Activated CD4-positive, alpha-beta T cell treated with anti-CD3 and anti-CD28 coated beads, Interleukin-2, amount 10 ng/mL, durations not matched to agents 24 days and 14 days (primary cell): ENCODE measurements around the gene OR6Q1. TPM values are rescaled to one million over a fixed set of nuclear protein-coding genes. Genes with fewer than 3 reads are reported as not detected.
"Not testable (repeated sequence)": the region's sequence is repeated elsewhere in the genome, so short reads cannot be mapped to it uniquely, and the experiment has no call there.

Experiments used
- DNase-seq: peaks from one replicate; pipeline ENCODE4 v3.0.0; 2022
- H3K27ac Mint-ChIP-seq: one replicate; pipeline ENCODE4 v1.8.0; 2022; ENCODE audit warnings: mild to moderate bottlenecking, mixed read lengths
- H3K27me3 Mint-ChIP-seq: one replicate; pipeline ENCODE4 v1.8.0; 2022; ENCODE audit warnings: mixed read lengths
- H3K36me3 Mint-ChIP-seq: one replicate; pipeline ENCODE4 v1.8.0; 2022; ENCODE audit warnings: low read depth, mild to moderate bottlenecking, mixed read lengths
- H3K4me1 Mint-ChIP-seq: one replicate; pipeline ENCODE4 v1.8.0; 2021; ENCODE audit warnings: mixed read lengths
- H3K4me3 Mint-ChIP-seq: one replicate; pipeline ENCODE4 v1.8.0; 2022; ENCODE audit warnings: mild to moderate bottlenecking, moderate library complexity, mixed read lengths
- H3K9me3 Mint-ChIP-seq: one replicate; pipeline ENCODE4 v1.8.0; 2021; ENCODE audit warnings: mixed read lengths
- intact Hi-C: fragments of 100-400 bp; cut with micrococcal nuclease; formaldehyde crosslinking; loops from one replicate; pipeline ENCODE4 v1.15.1; 2023
- total RNA-seq: library from RNA; stranded (reverse); gene quantifications from 2 replicates; pipeline ENCODE4 v1.2.3, GENCODE V29; 2022

The OR6Q1 gene, protein sequence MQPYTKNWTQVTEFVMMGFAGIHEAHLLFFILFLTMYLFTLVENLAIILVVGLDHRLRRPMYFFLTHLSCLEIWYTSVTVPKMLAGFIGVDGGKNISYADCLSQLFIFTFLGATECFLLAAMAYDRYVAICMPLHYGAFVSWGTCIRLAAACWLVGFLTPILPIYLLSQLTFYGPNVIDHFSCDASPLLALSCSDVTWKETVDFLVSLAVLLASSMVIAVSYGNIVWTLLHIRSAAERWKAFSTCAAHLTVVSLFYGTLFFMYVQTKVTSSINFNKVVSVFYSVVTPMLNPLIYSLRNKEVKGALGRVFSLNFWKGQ
- not detected in 2 replicates for total RNA-seq

DNA sequence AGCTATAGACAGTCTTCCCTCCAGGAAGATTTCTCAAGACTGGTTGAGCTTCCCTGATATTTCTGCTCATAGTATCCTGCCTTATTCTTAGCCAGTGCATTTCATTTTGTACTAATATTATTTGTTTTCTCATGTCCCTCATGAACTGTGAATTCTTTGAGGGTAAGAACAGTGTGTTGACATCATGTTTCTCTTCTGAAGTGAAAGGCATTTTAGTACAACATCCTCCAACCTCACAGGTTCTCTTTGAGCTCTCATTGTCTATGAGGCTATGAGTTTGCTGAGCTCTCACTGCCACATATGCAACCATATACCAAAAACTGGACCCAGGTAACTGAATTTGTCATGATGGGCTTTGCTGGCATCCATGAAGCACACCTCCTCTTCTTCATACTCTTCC lies at the start of gene OR6Q1:
Gene OR6Q1, plus strand, starts transcription at position 301 of the 400 bp plus-strand sequence. Its CDS starts 0 bp downstream, at position 301.
- no peaks in the 10 kb centered on the region for H3K27me3 Mint-ChIP-seq
- peaks cover 4% of the 10 kb centered on the region for H3K9me3 Mint-ChIP-seq
- DNase-seq: no peak
- no peaks in the 10 kb centered on the region for H3K36me3 Mint-ChIP-seq
- no peak within 1 kb of the TSS for H3K4me3 Mint-ChIP-seq
- H3K27ac Mint-ChIP-seq: no peak within 1 kb of the TSS
- H3K4me1 Mint-ChIP-seq: no peaks in the 10 kb centered on the region
- intact Hi-C loops: no loop called here

DNA sequence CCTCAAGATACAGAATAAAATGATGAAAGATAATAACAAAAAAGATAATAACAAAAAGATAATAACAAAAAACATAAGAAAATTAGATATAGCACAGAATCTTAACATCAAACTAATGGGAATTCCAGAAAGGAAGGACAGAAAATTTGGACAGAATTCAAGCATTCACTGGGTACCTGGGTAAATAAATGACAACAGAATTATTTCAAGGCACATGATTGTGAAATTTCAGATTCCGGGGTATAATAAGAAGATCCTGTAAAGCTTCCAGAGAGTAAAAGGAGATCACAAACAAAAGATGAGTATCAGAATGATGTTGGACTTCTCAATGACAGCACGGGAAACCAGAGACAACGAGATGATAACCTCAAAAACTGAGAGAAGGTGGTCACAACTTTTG lies 49.2 kb upstream of the OR6Q1 start:
- intact Hi-C loops: no loop called here

DNA sequence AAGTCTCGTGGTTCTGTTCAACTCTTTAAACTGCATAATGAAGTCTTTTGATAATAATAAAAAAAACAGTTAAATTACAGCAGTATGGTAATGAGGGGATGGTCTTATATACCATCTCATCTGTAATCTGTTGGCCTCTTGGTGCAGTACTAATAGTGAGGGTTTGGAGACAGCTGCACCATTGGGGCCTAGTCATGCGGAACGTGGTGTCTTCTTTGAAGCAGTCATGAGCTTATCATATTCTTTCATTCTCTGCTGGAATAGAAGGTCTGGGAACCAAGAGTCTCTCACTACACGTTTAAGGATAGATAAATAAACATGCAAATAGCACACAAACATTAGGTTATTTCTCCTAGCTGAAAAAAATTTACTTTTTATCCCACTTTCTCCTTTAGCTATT lies 48.0 kb upstream of the OR6Q1 start:
- DNase-seq: no peak
- intact Hi-C loops: no loop called here
- no peaks in the 10 kb centered on the region for H3K4me1 Mint-ChIP-seq
- no peaks in the 10 kb centered on the region for H3K36me3 Mint-ChIP-seq
- peaks cover 2% of the 10 kb centered on the region for H3K27me3 Mint-ChIP-seq
- H3K4me3 Mint-ChIP-seq: no peak overlapping the region
- no peak overlapping the region for H3K27ac Mint-ChIP-seq
- no peaks in the 10 kb centered on the region for H3K9me3 Mint-ChIP-seq

More for the DNA sequence above, 49.2 kb upstream of the OR6Q1 start:
- Mint-ChIP-seq H3K4me1 (no peaks in the 10 kb centered on the region), H3K27ac (no peak overlapping the region), H3K4me3 (no peak overlapping the region), H3K36me3 (no peaks in the 10 kb centered on the region), H3K9me3 (no peaks in the 10 kb centered on the region), H3K27me3 (peaks cover 2% of the 10 kb centered on the region)
- DNase-seq: no peak

DNA sequence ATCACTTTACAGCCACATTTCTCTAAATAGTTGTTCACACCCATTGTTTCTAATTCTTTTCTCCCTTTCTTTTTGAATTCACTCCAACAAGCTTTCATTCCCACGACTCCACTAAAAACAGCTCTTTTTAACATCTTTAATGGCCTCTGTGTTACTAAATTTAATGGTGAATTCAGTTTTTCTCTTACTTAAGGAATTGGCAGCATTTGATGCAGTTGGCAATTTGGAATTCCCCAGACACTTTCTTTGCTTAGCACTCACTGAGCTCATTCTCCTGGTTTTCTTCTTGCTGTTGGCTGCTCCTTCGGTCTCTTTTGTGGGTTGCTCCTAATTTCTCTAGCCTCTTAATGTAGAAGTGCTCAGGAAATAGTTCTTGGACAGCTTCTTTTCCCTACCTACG lies 47.6 kb upstream of the OR6Q1 start:
- Mint-ChIP-seq H3K27ac (no peak overlapping the region), H3K36me3 (no peaks in the 10 kb centered on the region), H3K4me1 (no peaks in the 10 kb centered on the region), H3K4me3 (no peak overlapping the region), H3K9me3 (no peaks in the 10 kb centered on the region), H3K27me3 (peaks cover 2% of the 10 kb centered on the region)
- intact Hi-C loops: no loop called here
- no peak for DNase-seq

DNA sequence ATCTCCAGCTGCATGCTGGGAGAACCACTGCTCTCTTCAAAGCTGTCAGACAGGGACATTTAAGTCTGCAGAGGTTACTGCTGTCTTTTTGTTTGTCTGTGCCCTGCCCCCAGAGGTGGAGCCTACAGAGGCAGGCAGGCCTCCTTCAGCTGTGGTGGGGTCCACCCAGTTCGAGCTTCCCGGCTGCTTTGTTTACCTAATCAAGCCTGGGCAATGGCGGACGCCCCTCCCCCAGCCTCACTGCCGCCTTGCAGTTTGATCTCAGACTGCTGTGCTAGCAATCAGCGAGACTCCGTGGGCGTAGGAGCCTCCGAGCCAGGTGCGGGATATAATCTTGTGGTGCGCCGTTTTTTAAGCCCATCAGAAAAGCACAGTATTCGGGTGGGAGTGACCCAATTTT lies 31.2 kb upstream of the OR6Q1 start:
- H3K27me3 Mint-ChIP-seq, H3K27ac Mint-ChIP-seq, DNase-seq, H3K9me3 Mint-ChIP-seq, H3K4me3 Mint-ChIP-seq, H3K4me1 Mint-ChIP-seq, H3K36me3 Mint-ChIP-seq, intact Hi-C loops: not testable (repeated sequence)

DNA sequence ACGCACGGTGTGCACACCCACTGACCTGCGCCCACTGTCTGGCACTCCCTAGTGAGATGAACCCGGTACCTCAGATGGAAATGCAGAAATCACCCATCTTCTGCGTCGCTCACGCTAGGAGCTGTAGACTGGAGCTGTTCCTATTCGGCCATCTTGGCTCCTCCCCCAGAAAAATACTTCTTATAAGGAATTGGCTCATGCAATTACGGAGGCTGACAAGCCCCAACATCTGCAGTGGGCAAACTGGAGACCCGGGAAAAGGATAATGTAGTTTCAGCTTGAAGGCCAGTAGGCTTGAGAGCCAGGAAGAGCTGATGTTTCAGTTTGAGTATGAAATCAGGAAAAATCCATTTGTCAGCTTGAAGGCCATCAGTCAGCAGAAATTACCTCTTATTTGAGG lies 30.7 kb upstream of the OR6Q1 start:
- intact Hi-C loops, H3K27ac Mint-ChIP-seq, H3K27me3 Mint-ChIP-seq: not testable (repeated sequence)

DNA sequence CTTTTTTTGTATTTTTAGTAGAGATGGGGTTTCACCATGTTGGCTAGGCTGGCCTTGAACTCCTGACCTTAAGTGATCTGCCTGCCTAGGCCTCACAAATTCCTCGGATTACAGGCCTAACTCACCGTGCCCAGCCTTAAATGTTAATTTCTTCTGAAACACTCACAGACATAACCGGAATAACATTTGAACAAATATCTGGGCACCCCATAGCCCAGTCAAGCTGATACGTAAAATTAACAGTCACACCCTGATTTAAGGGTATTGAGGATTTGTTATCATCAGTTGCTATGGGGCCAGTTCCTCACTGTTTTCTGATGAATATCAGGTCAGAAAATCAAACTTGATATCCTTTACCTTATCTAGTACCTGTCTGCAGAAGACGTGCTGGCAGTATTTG lies 30.1 kb upstream of the OR6Q1 start:
- Mint-ChIP-seq H3K9me3 (peaks cover 3% of the 10 kb centered on the region), H3K36me3 (no peaks in the 10 kb centered on the region), H3K27me3 (no peaks in the 10 kb centered on the region), H3K4me3 (no peak overlapping the region), H3K4me1 (peaks cover 3% of the 10 kb centered on the region), H3K27ac (no peak overlapping the region)
- intact Hi-C loops: no loop called here
- no peak for DNase-seq

More for the DNA sequence above, 30.7 kb upstream of the OR6Q1 start:
- not testable (repeated sequence) for H3K36me3 Mint-ChIP-seq, H3K9me3 Mint-ChIP-seq, DNase-seq, H3K4me1 Mint-ChIP-seq, H3K4me3 Mint-ChIP-seq

DNA sequence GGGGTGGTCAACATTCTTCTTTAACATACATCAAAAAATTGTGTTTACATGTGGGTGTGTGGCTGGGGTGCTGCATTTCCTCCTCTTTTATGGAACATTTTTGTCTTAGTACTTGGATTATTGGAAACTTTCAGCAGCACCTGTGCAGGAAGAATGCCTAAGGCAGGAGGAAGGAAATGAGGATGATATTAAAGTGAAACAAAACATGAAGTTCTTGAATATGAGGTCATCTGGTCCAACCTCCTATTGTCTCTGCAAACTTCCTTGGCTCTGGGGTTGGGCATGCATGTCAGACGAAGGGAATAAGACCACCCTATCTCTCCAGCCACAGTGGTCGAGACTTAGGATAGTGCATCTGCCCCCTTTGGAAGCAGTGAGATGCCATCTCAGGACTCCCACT lies 27.7 kb upstream of the OR6Q1 start:
- Mint-ChIP-seq H3K9me3 (peaks cover 3% of the 10 kb centered on the region), H3K27me3 (no peaks in the 10 kb centered on the region), H3K4me1 (peaks cover 3% of the 10 kb centered on the region), H3K36me3 (no peaks in the 10 kb centered on the region), H3K27ac (no peak overlapping the region), H3K4me3 (no peak overlapping the region)
- intact Hi-C loops: no loop called here
- no peak for DNase-seq

DNA sequence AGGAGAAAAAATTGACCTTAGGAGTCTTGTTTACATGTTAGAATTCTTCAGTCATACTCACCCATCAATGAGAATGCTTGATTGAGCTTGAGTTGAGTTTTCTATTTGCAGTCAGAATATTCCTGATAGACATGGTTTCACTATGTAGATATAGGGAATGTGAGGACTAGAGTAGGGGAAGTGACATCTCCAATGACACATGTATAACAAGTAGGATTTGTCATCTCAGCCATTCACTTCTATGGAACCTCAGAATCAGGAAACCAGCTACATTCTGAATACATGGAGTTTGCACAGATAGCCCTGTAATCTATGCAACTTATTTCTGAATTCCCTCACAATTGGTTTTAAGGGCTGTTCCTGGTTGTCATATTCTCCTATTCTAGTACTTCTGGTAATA lies 27.2 kb upstream of the OR6Q1 start:
- Mint-ChIP-seq H3K9me3 (peaks cover 3% of the 10 kb centered on the region), H3K27ac (no peak overlapping the region), H3K36me3 (no peaks in the 10 kb centered on the region), H3K4me3 (no peak overlapping the region), H3K27me3 (no peaks in the 10 kb centered on the region), H3K4me1 (peaks cover 3% of the 10 kb centered on the region)
- intact Hi-C loops: no loop called here
- DNase-seq: no peak

DNA sequence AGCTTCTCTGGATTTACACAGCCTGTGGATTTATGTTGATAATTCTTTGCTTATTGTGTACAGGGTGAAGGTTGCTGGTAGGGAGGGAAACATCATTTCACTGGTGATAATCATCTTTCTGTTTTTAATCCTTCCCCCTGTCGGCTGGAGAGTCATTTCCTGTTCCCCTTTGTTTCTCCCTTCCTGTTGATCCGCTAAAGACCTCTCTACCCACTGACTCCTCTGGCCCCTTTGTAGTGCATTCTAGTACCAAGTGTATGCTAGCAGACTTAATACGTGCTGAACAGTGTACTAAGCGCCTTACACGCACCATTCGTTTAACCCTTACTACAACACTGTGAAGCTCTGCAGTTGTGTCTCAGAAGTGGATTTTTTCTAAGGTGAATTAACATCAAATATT lies 26.1 kb upstream of the OR6Q1 start:
- no peak for DNase-seq
- Mint-ChIP-seq H3K27me3 (no peaks in the 10 kb centered on the region), H3K4me3 (no peak overlapping the region), H3K9me3 (peaks cover 3% of the 10 kb centered on the region), H3K36me3 (no peaks in the 10 kb centered on the region), H3K27ac (no peak overlapping the region), H3K4me1 (peaks cover 3% of the 10 kb centered on the region)
- intact Hi-C loops: no loop called here

DNA sequence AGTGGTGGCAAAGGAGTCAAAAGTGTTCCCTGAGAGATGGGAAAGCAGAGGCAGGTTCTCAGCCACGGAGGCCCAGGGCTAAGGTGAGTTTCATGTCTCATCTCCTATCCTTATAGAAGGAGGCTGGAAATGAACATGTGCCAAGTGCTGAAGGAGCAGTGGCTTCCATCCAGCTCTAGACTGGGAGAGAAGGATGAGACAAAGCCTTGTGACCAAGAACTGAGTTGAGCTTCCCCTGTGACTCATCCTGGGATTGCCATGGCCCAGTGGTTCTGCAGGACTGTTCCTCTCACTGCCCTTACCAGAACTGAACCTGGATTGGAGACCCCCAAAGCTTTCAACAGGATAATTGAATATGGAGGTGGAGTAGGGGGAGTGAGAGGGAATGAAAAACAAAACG lies 23.8 kb upstream of the OR6Q1 start:
- H3K4me1 Mint-ChIP-seq: peaks cover 3% of the 10 kb centered on the region
- H3K27me3 Mint-ChIP-seq: no peaks in the 10 kb centered on the region
- no peaks in the 10 kb centered on the region for H3K36me3 Mint-ChIP-seq
- H3K4me3 Mint-ChIP-seq: no peak overlapping the region
- intact Hi-C loops: no loop called here
- H3K27ac Mint-ChIP-seq: no peak overlapping the region
- H3K9me3 Mint-ChIP-seq: peaks cover 3% of the 10 kb centered on the region
- DNase-seq: no peak

DNA sequence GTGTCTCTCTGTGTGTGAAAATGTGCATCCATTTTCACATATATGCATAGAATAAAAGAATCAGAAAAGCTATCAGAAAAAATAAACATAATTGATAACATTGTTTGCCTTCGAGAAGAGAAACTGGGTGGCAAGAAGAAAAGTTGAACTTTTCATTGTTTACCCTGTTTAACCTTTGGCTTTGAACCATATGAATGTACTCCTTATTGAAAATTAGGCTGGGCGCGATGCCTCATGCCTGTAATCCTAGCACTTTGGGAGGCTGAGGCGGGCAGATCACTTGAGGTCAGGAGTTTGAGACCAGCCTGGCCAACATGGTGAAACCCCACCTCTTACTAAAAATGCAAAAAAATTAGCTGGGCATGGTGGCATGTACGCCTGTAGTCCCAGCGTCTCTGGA lies 19.0 kb upstream of the OR6Q1 start:
- intact Hi-C loops: no loop called here
- Mint-ChIP-seq H3K27ac (no peak overlapping the region), H3K9me3 (no peaks in the 10 kb centered on the region), H3K4me3 (no peak overlapping the region), H3K4me1 (no peaks in the 10 kb centered on the region), H3K27me3 (no peaks in the 10 kb centered on the region), H3K36me3 (no peaks in the 10 kb centered on the region)
- no peak for DNase-seq

DNA sequence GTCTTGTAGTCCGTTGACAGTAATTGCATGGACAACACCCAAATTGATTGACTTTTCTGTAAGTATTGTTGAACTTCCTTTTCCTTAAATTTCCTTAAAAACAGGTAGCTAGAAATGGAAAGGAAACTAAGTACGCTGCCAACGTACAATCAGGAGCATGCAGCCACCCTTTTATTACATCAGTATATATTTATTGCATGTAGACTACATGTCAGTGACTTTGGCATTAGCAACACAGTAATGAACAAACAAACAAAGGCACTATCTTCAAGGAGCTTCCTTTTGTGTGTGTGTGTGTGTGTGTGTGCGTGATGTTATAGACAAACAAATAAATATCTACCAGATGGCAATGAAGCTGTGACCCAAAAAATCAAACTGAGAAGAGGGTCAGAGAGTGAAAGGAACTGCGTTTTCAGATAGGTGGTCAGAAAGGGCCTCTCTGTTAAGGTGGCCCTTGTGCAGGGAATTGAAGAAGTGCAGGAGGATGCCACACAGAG lies 7.3 kb upstream of the OR6Q1 start, which contains the start of gene OR9Q1:
Gene OR9Q1, plus strand, starts transcription at position 447 of the 497 bp plus-strand sequence. CDS start 155,564 bp downstream, outside the sequence.
- no peak within 1 kb of the TSS for H3K4me3 Mint-ChIP-seq
- no peak for DNase-seq
- no peaks in the 10 kb centered on the region for H3K27me3 Mint-ChIP-seq
- no peaks in the 10 kb centered on the region for H3K36me3 Mint-ChIP-seq
- intact Hi-C loops: no loop called here
- no peak within 1 kb of the TSS for H3K27ac Mint-ChIP-seq
- H3K4me1 Mint-ChIP-seq: no peaks in the 10 kb centered on the region
- H3K9me3 Mint-ChIP-seq: no peaks in the 10 kb centered on the region

DNA sequence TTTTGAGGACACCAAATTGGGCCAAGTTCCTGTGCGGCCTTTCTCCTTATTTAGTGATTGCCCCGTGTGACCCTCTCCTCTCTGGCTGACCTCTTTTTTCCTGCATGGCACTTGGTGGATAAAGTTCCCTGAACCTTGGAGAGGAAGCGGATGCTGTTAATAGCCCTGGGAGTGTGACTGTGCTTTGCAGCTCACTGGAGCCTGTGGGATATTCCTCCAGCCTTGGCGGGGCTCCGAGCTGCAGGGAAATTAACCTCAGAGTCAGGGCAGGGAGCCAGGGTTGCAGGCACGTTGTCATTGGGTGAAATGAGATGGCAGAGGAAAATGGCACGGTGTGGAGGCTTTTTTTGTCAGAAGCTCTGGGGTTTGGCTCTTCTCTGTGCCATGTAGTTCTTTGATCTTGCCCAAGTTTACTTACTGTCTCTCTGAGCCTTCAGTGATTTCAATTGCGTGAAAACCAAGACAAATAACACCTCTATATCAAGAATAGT lies 6.1 kb upstream of the OR6Q1 start:
- H3K4me3 Mint-ChIP-seq: no peak overlapping the region
- no peak overlapping the region for H3K27ac Mint-ChIP-seq
- no peaks in the 10 kb centered on the region for H3K9me3 Mint-ChIP-seq
- no peaks in the 10 kb centered on the region for H3K4me1 Mint-ChIP-seq
- no peak for DNase-seq
- intact Hi-C loops: no loop called here
- H3K27me3 Mint-ChIP-seq: no peaks in the 10 kb centered on the region
- no peaks in the 10 kb centered on the region for H3K36me3 Mint-ChIP-seq

DNA sequence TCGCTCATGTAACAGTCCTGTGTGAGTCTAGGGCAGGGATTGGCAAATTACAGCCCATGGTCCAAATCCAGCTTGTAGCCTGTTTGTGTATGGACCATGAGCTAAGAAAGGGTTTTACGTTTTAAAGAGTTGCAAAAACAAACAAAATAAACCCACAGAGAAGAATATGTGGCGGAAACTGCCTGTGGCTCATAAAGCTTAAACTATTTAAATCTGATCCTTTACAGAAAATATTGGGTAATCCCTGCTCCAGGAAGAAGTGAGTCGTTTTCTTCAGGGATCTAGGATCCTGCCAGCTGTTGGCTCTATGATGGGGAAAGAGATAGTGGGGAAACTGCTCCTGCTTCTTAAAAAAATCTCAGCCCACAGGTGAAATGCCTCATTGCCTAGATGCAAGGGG lies 3.4 kb upstream of the OR6Q1 start:
- H3K27me3 Mint-ChIP-seq: no peaks in the 10 kb centered on the region
- no peaks in the 10 kb centered on the region for H3K36me3 Mint-ChIP-seq
- no peaks in the 10 kb centered on the region for H3K9me3 Mint-ChIP-seq
- no peak for DNase-seq
- intact Hi-C loops: no loop called here
- H3K27ac Mint-ChIP-seq: no peak overlapping the region
- H3K4me1 Mint-ChIP-seq: no peaks in the 10 kb centered on the region
- H3K4me3 Mint-ChIP-seq: no peak overlapping the region
